HG03439 (cell line): ENCODE measurements around the gene LZTR1.

Experiments used
- ATAC-seq: cut with Tn5 transposase; IDR thresholded peaks from one replicate; pipeline ENCODE4 v1.9.1; 2021; ENCODE audit warnings: mild to moderate bottlenecking, moderate library complexity; ENCODE audit not compliant: unreplicated experiment

Gene LZTR1

DNA sequence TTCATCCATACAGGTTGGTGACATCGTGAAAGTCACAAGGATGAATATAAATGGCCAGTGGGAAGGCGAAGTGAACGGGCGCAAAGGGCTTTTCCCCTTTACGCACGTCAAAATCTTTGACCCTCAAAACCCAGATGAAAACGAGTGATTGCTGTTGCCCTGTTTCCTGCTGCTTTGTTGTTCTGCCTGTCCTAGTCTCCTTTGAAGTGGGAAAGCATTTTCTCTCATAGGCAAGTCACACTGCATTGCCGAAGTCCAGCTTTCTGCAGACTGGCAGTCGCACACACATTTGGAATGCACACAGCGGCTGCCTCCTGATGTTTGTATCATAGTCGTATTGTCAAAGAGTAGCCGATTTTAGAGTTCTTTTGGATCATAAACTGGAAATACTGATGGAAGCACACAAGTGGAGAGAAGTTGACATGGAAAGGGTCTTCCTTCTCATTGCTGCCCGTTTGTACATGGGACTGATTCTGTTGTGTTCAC, 32.4 kb upstream of the LZTR1 start:
- no peak for ATAC-seq

DNA sequence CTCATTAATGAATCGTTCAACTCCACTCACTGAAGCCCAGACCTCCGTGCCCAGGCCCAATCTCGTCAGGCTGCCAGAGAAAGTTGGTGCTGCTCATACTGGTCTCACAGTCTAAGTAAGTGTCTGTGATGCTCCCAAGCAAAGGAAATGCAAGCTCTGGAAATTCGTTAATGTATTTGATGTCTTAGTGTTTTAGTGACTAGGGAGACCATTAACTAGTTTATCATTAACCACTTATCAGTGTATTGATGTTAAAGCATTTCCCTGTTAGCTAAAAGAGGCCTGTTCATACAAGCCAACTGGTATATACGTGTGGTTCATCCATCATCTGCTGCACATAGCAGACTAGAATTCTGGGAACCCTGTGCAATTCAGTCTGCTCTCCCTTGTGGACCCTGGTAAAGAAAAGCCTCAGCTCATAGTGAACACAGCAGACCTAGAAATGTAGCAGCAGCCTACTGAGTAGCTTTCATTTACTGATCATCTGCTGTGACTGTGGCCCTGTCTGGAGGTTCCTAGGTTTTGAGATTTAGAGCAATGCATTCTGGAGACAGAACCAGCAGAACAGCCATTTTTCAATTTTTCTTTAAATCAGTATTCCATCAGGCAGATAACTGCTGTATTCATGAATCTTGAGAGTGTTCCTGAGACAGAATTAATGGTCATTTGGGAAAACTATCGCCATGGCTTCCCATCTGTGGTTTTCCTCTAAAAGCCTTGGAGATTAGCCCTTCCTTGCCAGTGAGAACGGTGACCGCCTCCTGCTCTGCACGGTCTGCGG, 30.8 kb upstream of the LZTR1 start:
- no peak for ATAC-seq

DNA sequence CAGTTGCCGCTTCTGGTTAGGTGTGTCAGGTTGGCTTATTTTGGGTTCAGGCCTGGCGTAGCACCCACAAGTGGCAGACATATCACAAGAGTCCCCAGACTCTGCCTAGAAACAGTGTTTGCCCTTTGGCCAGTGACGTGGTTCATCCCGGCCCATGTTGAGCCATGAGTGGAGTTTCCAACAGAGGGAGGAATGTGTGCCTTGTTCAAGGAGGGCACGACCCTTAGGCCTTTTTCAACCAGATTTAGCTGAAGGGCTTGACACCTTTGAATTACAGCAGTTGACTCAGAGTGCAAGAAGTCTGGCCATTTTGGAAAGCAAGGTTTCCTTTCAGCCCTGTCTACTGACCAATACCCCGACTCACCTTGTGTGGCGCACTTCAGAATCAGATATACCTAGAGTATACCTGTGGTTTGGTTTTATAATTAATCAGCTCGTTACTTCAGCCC, 30.1 kb upstream of the LZTR1 start:
- ATAC-seq: no peak

DNA sequence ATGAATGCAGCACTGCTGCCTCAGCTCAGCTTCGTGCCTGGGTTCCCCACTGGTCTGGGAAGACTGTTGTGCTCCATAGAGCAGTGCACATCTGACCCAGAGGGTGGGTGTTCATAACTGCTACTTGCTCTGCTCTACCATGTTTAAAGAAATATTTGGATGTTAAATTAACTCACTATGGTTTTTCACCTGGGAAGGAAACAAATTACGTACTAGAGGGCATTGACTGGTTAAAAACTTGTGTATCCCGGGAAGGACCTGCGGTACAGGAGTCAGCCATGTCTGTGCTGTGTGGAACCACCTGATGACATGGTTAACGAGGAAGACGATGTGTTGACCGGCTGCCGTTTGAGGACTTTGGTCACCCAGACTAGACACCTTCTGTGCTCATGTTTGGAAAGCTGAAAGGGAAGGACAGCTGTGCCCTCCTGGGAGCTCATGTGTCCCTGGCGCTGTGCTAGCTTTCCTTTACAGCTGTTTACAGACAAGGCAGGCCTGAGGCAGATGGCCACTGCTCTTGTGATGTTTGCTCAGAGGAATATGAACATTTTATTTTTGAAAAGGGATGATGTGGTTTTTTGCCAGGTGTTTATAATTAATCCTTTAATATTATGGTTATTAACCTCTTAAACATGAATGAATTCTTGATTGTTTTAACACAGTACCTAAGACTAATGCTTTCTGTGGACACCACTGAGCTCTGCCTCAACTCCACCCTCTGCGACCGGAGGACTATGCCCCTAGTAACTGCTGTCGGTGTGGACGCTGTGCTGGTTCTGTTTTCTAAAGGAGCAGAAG, 29.4 kb upstream of the LZTR1 start:
- no peak for ATAC-seq

DNA sequence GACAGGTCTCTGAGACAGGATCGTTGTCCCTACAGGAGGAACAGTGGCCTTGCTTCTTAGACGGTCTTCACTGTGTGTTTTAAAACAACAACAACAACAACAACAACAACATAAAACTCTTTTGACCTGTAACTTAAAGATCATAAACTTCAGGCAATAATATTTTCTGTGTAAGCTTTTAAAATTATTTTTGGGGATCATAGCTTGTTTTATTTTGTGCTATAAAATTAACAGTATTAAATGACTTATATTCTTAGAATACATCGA, 28.8 kb upstream of the LZTR1 start:
- ATAC-seq: no peak

DNA sequence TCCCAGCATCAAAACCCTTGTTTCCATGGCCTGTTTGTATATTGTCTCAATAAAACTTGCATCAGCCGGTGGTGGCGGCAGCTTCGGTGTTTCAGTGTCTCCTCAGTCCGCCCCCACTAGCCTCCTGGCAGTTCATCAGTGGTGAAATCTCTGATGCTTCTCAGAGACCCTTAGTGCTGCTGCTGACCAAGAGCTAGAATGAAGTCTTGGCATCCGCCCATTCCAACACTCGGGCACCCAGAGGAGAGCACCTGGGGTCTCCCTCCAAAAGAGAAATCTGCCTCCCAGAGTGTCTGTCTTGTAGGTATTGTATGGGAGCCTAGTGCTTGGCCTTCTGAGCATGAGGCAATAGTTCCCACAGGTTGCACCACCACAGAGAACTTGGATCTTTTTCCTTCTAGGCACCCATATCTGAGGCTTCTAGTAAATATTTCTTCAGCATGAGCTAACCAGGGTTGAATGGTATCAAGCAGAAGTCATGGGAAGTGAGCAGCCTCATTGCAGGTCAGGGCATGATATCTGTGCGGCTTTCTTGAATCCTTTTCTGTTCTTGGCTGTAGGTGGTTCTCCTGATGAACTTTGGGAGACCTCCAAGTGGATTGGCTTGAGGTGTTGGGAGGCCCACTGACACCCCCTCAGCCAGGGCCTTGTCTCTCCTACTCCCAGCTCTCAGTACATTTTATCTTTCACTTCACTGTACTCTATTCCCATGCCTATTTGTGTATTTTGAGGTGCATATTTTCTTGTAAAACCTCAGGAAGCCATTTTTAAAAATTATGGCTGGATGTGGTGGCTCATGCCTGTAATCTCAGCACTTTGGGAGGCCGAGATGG, 28.2 kb upstream of the LZTR1 start:
- ATAC-seq: no peak

DNA sequence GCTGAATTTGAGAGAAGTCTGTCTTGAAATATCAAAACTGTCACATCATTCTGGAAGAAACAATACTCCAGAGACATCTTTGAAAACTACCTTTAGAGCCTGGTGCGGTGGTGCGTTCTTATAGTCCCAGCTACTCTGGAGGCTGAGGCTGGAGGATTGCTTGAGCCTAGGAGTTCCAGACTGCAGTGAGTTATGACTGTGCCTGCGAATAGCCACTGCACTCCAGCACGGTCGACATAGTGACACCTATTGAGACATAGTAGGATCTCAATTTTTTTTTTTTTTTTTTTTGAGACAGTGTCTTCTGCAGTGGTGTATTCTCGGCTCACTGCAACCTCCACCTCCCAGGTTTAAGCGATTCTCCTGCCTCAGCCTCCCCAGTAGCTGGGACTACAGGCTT, 26.5 kb upstream of the LZTR1 start:
- ATAC-seq: no peak

DNA sequence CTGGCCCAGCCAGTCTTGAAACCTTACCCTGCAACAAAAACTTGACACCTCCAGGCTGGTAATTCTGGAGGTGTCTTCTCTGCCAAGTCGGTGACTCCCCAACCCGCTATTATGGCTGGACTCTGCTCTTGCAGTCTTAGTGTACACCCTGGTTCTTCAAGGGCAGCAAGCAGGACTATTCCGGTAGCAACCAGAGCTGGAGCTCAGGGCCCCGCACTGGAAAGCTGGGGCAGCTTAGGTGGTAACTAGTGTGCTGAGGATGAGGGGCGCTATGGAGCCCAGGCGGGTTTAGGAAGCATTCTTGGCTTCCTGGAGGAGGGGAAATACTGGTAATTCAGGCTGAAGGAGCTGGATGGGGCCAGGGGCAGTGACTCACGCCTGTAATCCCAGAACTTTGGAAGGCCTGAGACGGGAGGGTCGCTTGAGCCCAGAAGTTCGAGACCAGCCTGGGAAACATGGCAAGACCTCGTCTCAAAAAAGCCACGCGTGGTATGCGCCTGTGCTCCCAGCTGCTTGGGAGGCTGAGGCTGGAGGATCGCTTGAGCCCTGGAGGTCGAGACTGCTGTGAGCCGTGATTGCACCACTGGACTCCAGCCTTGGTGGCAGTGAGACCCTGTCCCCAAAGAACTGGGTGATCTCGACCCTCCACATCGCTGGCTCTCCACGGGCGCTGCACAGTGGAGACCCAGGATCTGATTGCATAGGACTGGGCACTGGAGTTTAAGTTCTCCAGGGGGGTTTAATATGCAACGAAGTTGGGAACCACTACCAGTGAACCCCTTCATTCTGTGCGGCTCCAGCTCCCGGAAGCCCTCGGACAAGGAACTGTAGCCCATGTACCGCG, 25.6 kb upstream of the LZTR1 start:
- no peak for ATAC-seq

DNA sequence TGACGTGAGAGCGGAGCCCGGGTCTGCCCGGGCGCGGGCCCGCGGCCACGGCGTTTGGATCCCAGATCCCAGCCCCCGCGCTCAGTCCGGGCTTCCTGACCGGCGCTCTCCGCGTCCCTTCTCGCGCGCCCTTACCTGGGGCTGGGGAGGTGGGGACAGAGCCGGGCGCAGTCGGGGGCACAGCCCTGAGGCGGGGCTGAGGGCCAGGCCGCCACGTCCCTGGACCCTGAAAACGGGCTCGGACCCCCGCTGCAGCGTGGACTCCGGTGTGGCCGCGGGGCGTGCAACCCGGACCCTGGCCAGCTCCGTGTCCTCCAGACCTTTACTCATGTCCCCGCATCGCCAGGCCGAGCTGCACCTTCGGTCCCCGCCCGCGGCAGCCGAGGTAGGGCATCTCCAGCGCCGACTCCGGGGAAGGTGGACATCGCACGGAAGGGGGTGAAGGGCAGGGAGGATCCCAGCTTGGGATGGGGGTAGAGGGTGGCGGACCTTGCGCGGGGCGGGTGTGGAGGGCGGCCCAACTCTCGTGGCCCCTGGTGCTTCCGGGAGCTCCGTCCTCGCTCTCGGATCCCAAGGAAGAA, 24.9 kb upstream of the LZTR1 start:
- no peak for ATAC-seq

DNA sequence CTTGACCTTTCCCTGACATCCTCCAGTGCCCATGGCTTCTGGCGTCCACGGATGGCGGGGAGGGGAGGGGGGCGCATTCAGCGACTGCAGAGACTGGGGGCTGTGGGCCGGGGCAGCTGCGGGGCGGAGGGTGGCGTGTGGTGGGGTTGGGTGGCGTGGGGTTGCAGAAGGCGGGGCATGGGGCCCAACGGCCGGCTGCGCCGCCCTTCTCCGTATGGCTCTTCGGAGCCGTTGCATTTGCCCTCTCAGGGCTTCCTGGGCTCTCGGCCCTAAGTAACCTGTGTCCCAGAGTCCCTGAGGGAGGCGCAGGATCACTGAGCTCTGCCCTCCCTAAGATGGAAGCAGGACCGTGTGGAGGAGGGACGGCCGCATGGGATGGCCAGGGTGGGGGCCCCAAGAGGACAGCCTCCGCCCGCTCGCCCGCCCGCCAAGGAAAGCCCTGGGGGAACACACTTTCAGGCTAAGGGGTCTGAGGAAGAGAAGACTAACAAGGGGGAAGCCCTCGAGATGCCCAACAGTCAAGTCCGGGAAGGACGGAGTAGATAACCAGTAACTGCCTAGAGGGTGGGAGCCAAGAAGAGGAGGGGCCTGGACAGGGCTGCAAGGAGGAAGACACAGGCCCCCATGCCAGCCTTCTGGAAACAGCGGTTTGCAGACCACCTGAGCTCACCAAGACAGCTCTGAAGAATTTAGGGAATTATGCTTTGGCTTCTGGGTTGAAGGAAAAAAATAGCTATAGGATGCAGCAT, 24.2 kb upstream of the LZTR1 start:
- no peak for ATAC-seq

DNA sequence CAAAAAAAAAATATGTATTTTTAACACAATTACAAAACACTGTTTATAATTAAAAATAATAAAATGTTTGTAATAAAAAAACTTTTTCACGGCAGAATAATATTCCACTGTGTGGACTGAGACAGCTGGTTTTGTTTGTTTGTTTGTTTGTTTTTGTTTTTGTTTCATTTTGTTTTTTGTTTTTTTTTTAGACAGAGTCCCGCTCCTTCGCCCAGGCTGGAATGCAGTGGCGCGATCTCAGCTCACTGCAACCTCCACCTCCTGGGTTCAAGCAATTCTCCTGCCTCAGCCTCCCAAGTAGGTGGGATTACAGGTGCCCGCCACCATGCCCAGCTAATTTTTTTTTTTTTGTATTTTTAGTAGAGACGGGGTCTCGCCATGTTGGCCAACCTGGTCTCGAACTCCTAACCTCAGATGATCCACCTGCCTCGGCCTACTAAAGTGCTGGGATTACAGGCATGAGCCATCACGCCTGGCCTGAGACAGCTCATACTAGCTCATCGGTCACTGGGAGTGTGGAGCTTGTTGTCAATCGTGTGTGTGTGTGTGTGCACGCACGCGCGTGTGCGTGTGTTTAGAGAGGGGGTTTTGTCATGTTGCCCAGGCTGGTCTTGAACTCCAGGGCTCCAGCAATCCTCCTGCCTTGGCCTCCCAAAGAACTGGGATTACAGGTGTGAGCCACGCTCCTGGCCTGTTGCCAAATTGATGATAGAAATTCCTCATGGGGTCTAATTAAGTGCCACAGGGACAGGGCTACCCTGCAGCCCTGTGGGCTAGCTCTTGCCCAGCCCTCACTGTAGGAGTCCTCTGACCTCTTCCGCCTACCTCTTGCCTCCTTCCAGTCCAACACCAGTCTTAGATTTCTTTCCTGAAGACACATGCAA, 22.3 kb upstream of the LZTR1 start:
- no peak for ATAC-seq

DNA sequence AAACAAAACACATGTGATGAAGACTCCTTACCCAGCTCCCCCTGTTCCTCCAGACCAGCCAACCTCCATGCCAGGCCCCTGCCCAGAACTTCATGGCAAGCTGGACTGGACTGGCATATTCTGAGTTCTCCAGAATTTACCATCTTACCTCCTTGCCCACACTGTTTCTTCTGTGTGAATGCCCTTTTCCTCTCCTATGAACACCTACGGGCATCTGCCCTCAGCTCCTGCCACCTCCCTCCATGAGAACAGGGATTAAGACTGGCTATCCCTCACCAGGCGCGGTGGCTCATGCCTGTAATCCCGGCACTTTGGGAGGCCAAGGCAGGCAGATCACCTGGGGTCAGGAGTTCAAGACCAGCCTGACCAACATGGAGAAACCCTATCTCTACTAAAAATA, 21.5 kb upstream of the LZTR1 start:
- ATAC-seq: no peak

DNA sequence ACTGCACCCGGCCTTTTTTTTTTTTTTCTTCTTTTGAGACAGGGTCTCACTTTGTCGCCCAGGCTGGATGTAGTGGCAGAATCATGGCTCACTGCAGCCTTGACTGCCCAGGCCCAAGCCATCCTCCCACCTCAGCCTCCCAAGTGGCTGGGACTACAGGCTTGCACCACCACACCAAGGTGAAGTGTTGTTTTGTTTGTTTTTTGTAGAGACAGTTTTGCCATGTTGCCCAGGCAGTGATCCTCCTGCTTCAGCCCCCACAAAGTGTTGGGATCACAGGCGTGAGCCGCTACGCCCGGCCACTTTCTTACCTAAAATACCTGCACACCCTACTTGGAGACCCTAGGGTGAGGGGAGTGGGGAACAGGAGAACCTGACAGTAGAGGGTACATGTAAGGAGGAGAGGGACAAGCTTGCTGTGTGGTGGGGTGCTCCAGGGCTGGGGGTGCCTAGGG, 19.6 kb upstream of the LZTR1 start:
- no peak for ATAC-seq

DNA sequence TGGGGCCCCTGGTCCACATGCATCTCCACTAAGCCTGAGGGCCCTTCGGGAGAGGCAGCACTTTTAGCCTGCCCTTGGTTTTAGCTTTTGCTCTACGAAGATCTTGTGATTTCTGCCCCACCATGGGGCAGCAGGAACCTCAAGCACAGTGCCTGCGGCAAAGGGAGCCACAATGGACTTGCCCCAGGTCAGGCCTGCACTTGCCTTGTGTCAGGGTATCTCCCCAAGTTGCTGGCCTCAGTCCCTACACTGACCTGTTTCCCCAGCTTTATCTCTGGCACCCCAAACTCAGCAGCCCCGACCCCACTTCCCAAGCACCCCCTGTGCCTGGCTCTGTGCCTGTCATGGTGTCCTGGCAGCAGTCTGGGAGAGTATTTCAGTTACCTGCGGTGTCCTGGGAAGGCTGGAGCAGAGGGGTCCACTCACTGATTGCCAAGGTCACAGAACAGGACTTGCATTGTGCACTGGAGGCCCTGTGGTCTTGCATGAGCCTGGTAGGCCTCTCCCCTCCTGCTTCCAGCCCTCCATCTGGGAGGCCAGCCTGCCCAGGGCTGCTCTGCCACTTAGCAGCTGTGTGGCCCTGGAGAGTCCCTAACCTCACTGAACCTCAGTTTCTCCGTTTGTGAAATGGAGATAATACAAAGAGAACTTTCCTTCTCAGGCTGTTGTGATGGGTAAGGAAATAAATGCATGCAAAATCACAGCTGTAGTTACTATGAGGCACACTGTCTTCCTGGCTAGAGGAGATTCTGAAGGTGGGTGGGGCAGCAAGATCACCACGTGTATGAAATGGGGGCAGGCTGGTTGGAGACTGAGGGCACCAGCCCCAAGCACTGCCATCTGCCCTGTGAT, 18.7 kb upstream of the LZTR1 start:
- no peak for ATAC-seq

DNA sequence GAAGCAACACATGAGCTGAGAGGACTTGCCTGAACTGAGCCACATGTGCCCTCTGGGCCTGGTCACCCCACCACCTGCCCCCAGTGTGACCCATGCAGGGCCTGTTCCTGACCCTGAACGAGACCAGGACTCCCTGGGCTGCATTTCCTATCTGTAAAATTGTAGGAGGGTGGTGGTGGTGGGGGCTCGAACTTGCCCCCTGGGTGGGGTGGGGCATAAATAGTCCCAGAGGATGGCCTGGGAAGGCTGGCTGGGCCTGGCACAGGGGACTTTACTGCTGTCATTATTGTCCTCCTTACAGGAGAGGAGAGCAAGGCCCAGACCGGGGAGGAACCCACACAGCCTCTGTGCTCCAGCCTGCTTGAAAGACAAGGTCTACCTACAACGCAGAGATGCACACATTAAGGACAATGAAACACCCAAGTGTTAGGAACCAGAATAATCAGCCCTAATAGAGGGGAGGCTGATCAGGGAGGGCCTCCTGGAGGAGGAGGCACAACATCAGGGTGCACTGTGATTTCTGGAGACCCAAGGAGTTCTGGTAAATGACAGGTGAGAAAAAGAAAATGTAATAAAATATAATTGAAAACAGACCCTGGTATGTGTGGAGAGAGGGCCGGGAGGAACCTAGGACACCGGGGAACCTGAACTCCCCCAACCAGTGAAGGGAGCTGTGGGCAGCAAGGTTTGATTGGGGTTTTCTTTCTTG, 17.9 kb upstream of the LZTR1 start:
- ATAC-seq: no peak

DNA sequence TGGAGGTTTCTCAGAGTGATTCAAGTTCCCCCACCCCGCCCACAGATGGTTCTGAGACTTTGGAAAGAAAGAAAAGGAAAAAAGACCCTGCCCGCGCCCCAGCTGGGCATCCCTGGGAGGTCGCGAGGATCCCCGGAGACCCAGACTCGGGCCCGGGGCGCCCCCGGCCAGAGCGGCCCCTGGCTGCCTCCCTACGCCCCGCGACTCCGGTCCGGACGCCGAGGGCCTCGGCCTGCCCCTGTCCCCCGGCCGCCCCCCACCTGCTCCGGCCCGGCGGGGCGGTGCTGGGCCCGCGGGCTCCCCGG, 17.3 kb upstream of the LZTR1 start:
- no peak for ATAC-seq
